ENCODE data around the gene SF1.

DNA sequence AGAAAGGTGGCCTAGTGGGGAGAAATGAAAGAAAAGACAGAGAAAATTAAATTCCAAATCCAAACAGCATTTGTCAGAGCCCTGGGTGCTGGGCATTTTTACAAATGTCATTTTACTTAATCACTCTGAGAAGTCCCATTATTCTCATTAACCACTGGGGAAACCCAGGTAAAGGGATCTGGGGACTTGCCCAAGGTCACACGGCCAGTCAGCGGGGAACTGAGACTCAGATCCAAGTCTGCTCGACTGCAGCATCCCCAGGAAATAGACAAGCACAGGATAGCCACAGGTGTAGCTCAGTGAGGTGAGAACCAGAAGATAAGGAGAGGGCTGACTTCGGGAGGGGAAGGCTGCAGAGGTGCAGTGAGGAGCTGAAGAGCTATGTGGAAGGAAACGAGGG, 63.2 kb downstream of the SF1 start:
- TF ChIP-seq, protein P1, sequence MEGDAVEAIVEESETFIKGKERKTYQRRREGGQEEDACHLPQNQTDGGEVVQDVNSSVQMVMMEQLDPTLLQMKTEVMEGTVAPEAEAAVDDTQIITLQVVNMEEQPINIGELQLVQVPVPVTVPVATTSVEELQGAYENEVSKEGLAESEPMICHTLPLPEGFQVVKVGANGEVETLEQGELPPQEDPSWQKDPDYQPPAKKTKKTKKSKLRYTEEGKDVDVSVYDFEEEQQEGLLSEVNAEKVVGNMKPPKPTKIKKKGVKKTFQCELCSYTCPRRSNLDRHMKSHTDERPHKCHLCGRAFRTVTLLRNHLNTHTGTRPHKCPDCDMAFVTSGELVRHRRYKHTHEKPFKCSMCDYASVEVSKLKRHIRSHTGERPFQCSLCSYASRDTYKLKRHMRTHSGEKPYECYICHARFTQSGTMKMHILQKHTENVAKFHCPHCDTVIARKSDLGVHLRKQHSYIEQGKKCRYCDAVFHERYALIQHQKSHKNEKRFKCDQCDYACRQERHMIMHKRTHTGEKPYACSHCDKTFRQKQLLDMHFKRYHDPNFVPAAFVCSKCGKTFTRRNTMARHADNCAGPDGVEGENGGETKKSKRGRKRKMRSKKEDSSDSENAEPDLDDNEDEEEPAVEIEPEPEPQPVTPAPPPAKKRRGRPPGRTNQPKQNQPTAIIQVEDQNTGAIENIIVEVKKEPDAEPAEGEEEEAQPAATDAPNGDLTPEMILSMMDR (IDR thresholded peaks at IDR 0.05), result no peak
- TF ChIP-seq POLR2AphosphoS5 (IDR thresholded peaks at IDR 0.05; ENCODE audit: low read depth, low read length) (no peak), TCF7L2 (IDR thresholded peaks at IDR 0.05; ENCODE audit: low read depth, low read length) (no peak), SIN3A (IDR thresholded peaks at IDR 0.05; ENCODE audit: borderline replicate concordance, insufficient read depth, low read depth, low read length) (no peak)
- TF ChIP-seq, protein P2, sequence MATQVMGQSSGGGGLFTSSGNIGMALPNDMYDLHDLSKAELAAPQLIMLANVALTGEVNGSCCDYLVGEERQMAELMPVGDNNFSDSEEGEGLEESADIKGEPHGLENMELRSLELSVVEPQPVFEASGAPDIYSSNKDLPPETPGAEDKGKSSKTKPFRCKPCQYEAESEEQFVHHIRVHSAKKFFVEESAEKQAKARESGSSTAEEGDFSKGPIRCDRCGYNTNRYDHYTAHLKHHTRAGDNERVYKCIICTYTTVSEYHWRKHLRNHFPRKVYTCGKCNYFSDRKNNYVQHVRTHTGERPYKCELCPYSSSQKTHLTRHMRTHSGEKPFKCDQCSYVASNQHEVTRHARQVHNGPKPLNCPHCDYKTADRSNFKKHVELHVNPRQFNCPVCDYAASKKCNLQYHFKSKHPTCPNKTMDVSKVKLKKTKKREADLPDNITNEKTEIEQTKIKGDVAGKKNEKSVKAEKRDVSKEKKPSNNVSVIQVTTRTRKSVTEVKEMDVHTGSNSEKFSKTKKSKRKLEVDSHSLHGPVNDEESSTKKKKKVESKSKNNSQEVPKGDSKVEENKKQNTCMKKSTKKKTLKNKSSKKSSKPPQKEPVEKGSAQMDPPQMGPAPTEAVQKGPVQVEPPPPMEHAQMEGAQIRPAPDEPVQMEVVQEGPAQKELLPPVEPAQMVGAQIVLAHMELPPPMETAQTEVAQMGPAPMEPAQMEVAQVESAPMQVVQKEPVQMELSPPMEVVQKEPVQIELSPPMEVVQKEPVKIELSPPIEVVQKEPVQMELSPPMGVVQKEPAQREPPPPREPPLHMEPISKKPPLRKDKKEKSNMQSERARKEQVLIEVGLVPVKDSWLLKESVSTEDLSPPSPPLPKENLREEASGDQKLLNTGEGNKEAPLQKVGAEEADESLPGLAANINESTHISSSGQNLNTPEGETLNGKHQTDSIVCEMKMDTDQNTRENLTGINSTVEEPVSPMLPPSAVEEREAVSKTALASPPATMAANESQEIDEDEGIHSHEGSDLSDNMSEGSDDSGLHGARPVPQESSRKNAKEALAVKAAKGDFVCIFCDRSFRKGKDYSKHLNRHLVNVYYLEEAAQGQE (IDR thresholded peaks at IDR 0.05; ENCODE audit: insufficient read depth in 1 of 2, low read depth in 2 of 2, low read length in 1 of 2), result no peak
